PC-3 (cell line): ENCODE data around the gene CDK4. TPM values are rescaled to one million over a fixed set of nuclear protein-coding genes. Genes with fewer than 3 reads are reported as not detected.

Experiments
- ATAC-seq: fragments of 200-7000 bp; cut with Tn5 transposase; 2 replicates; pipeline ENCODE4 v1.9.1; 2020; ENCODE audit warnings: mild to moderate bottlenecking, moderate library complexity
- BruUV-seq: library from RNA; stranded (reverse); fragments of 400-500 nt; replicated peaks from 2 replicates; lab custom pipeline; 2021; lab: Mats Ljungman, UMichigan
- CTCF ChIA-PET: fragments of 300-600 bp; sonication (Branson Sonifier 250); formaldehyde crosslinking; loops from one replicate; lab custom pipeline; 2022; ENCODE audit warnings: antibody characterized with exemption; lab: Charles Lee
- POLR2A ChIA-PET: fragments of 300-600 bp; sonication (Branson Sonifier 250); formaldehyde crosslinking; loops from one replicate; lab custom pipeline; 2022; ENCODE audit warnings: antibody characterized with exemption; ENCODE audit not compliant: unreplicated experiment; lab: Charles Lee
- DNase-seq: peaks from one replicate; pipeline ENCODE4 v3.0.0-alpha.2; 2015
- H2AFZ ChIP-seq: fragments of 300-600 bp; sonication (generic); 2 replicates; pipeline ENCODE4 v1.6.0; 2016; ENCODE audit warnings: antibody characterized with exemption, low read length
- H3F3A ChIP-seq: fragments of 300-600 bp; sonication (generic); one replicate; pipeline ENCODE4 v1.6.0; 2017; ENCODE audit warnings: antibody characterized with exemption, low read length, control low read depth, mild to moderate bottlenecking; ENCODE audit not compliant: unreplicated experiment
- H3K27ac ChIP-seq: fragments of 300-600 bp; sonication (generic); 2 replicates; pipeline ENCODE4 v1.5.1; 2016; ENCODE audit warnings: mild to moderate bottlenecking, low read length
- H3K27me3 ChIP-seq: fragments of 300-600 bp; sonication (generic); 2 replicates; pipeline ENCODE4 v1.6.1; 2016; ENCODE audit warnings: low read length, mixed read lengths
- H3K36me3 ChIP-seq: fragments of 300-600 bp; sonication (generic); 2 replicates; pipeline ENCODE4 v1.6.1; 2016; ENCODE audit warnings: low read depth, mixed run types, low read length, mixed read lengths
- H3K4me1 ChIP-seq: fragments of 300-600 bp; sonication (generic); 2 replicates; pipeline ENCODE4 v1.5.1; 2016; ENCODE audit warnings: low read length; ENCODE audit not compliant: insufficient read depth
- H3K4me2 ChIP-seq: fragments of 300-600 bp; sonication (generic); 2 replicates; pipeline ENCODE4 v1.6.0; 2016; ENCODE audit warnings: low read length
- H3K4me3 ChIP-seq: fragments of 300-600 bp; sonication (generic); 2 replicates; pipeline ENCODE4 v1.5.1; 2016; ENCODE audit warnings: mild to moderate bottlenecking, low read length, mixed read lengths
- H3K79me2 ChIP-seq: fragments of 300-600 bp; sonication (generic); 2 replicates; pipeline ENCODE4 v1.6.1; 2017; ENCODE audit warnings: low read length, mixed read lengths
- H3K9ac ChIP-seq: fragments of 300-600 bp; sonication (generic); 2 replicates; pipeline ENCODE4 v1.6.0; 2016; ENCODE audit warnings: mild to moderate bottlenecking, low read length
- H3K9me2 ChIP-seq: fragments of 300-600 bp; sonication (generic); replicated peaks from 2 replicates; pipeline ENCODE4 v1.6.1; 2016; ENCODE audit warnings: mixed run types, low read length, mixed read lengths
- H3K9me3 ChIP-seq: fragments of 300-600 bp; sonication (generic); 2 replicates; pipeline ENCODE4 v1.6.1; 2016; ENCODE audit warnings: low read length, mixed read lengths
- H4K20me1 ChIP-seq: fragments of 300-600 bp; sonication (generic); 2 replicates; pipeline ENCODE4 v1.6.1; 2016; ENCODE audit warnings: low read length, mixed read lengths
- CTCF ChIP-seq: fragments of 300-600 bp; sonication (generic); conservative IDR thresholded peaks from 2 replicates; pipeline ENCODE4 v1.5.1; 2017; ENCODE audit warnings: antibody characterized with exemption, low read depth, mild to moderate bottlenecking, low read length
- EZH2 ChIP-seq: fragments of 300-600 bp; sonication (generic); IDR thresholded peaks from one replicate; pipeline ENCODE4 v1.6.1; 2017; ENCODE audit warnings: antibody characterized with exemption, mild to moderate bottlenecking, low read length; ENCODE audit not compliant: unreplicated experiment
- EZH2phosphoT487 ChIP-seq: fragments of 300-600 bp; sonication (generic); IDR thresholded peaks from 2 replicates; pipeline ENCODE4 v1.6.1; 2018; ENCODE audit warnings: mild to moderate bottlenecking, antibody characterized with exemption, low read length, borderline replicate concordance
- intact Hi-C: fragments of 100-400 bp; cut with micrococcal nuclease; formaldehyde crosslinking; loops from 2 replicates; pipeline ENCODE4 v1.9.0; 2023
- total RNA-seq: library from RNA; depleted of rRNA; stranded (reverse); fragments of >200 nt; gene quantifications from 2 replicates; pipeline ENCODE4 v1.2.3, GENCODE V29; 2014

CDK4 gene
- total RNA-seq, 1 experiment from 2014 or later: 212 TPM

- peaks cover 28% of the 10 kb centered on the region for H3K79me2 ChIP-seq
- H3K27ac ChIP-seq: peak within 1 kb of the TSS; percentile 86
- intact Hi-C loops: no loop called here
- H3K4me2 ChIP-seq: peak within 1 kb of the TSS; percentile 96
- H3K36me3 ChIP-seq: peaks cover 18% of the 10 kb centered on the region
- peaks cover 12% of the 10 kb centered on the region for H3K4me1 ChIP-seq
- H3K27me3 ChIP-seq: no peaks in the 10 kb centered on the region
- H3F3A ChIP-seq: no peaks in the 10 kb centered on the region
- H3K4me3 ChIP-seq: peak within 1 kb of the TSS; percentile 84
- peak; percentile 60 for DNase-seq
- H3K9ac ChIP-seq: peak within 1 kb of the TSS; percentile 96
- peak within 1 kb of the TSS; percentile 94 for H2AFZ ChIP-seq
- H3K9me2 ChIP-seq: no peaks in the 10 kb centered on the region
- peak; percentile 62 for ATAC-seq
- no peaks in the 10 kb centered on the region for H3K9me3 ChIP-seq
- CTCF ChIA-PET: interaction anchor here (0.6 kb wide), 1 partner anchor 10 kb away, joined by 3 read pairs; the partner anchor contains the start of gene TSFM
- TF ChIP-seq EZH2 (no peak), EZH2phosphoT487 (no peak), CTCF (no peak)
- no peaks in the 10 kb centered on the region for H4K20me1 ChIP-seq
- POLR2A ChIA-PET: no interaction called here
- TSS peak; percentile 49 for BruUV-seq
Observed at GRCh38 chr12:57772429-57773322, 20.6 kb upstream of the CDK4 start, which contains the start of gene EEF1AKMT3. TSS of gene EEF1AKMT3 (plus strand) at chr12:57772614. CDS start at chr12:57772725, 111 bp downstream.

- peak within 1 kb of the TSS; percentile 94 for H2AFZ ChIP-seq
- peak within 1 kb of the TSS; percentile 96 for H3K9ac ChIP-seq
- no peaks in the 10 kb centered on the region for H4K20me1 ChIP-seq
- peak; percentile 88 for ATAC-seq
- TF ChIP-seq EZH2 (no peak), EZH2phosphoT487 (no peak), CTCF (no peak)
- H3K27ac ChIP-seq: peak within 1 kb of the TSS; percentile 86
- H3K4me3 ChIP-seq: peak within 1 kb of the TSS; percentile 84
- H3K36me3 ChIP-seq: peaks cover 18% of the 10 kb centered on the region
- H3F3A ChIP-seq: no peaks in the 10 kb centered on the region
- CTCF ChIA-PET: interaction anchor here (0.6 kb wide), 1 partner anchor 11 kb away, joined by 3 read pairs; the partner anchor contains the start of gene TSFM
- H3K79me2 ChIP-seq: peaks cover 28% of the 10 kb centered on the region
- peak within 1 kb of the TSS; percentile 96 for H3K4me2 ChIP-seq
- no peaks in the 10 kb centered on the region for H3K9me2 ChIP-seq
- no TSS peak for BruUV-seq
- H3K4me1 ChIP-seq: peaks cover 20% of the 10 kb centered on the region
- H3K27me3 ChIP-seq: no peaks in the 10 kb centered on the region
- DNase-seq: peak; percentile 96
- no peaks in the 10 kb centered on the region for H3K9me3 ChIP-seq
- intact Hi-C loops: no loop called here
- POLR2A ChIA-PET: no interaction called here
Observed at GRCh38 chr12:57771873-57772428, 19.8 kb upstream of the CDK4 start, which contains the start of gene METTL1. TSS of gene METTL1 (minus strand) at chr12:57772105. CDS start at chr12:57772083, 22 bp downstream.
